Measurements from ENCODE around the gene GABBR2.

DNA sequence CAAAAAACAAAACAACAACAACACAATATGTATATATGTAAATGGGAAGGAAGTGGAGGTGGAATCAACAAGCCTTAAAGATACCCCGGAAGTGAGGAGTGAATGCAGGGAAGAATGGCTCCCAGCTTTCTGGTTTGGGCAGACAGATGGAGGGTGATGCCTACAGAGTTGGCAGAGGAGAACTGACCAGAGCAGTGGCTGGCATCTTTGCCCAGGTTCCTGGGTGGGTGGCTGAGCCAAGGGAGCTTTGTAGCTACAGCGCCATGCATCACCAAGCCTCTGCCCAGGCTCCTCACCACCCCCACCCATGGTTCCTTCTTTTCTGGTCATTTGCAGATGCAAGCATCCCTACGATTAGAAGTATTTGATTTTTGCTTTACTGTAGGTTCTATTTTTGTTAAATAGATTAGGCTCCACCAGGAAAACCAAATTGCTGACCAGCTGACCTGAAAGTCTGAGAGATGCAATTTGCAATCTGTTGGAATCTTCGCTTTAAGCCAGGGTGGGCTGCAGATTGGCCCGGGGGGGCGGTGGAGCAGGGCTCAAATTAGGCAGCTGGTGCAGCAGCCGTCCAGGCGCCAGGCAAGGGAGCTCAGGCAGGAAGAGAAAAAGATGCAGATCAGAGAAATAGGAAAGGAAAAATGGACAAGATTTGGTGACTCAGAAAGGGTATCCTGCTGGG lies 290.0 kb downstream of the GABBR2 start:
- TF ChIP-seq, protein P1, sequence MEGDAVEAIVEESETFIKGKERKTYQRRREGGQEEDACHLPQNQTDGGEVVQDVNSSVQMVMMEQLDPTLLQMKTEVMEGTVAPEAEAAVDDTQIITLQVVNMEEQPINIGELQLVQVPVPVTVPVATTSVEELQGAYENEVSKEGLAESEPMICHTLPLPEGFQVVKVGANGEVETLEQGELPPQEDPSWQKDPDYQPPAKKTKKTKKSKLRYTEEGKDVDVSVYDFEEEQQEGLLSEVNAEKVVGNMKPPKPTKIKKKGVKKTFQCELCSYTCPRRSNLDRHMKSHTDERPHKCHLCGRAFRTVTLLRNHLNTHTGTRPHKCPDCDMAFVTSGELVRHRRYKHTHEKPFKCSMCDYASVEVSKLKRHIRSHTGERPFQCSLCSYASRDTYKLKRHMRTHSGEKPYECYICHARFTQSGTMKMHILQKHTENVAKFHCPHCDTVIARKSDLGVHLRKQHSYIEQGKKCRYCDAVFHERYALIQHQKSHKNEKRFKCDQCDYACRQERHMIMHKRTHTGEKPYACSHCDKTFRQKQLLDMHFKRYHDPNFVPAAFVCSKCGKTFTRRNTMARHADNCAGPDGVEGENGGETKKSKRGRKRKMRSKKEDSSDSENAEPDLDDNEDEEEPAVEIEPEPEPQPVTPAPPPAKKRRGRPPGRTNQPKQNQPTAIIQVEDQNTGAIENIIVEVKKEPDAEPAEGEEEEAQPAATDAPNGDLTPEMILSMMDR (conservative IDR thresholded peaks at IDR 0.05 in 1 of 2, IDR thresholded peaks at IDR 0.05 in 1 of 2; ENCODE audit: extremely low read depth in 1 of 2, insufficient read depth in 1 of 2, low read depth in 1 of 2, low read length in 2 of 2), result no peak
- no peak for TF ChIP-seq EZH2 (IDR thresholded peaks at IDR 0.05; ENCODE audit: borderline replicate concordance, low read length)

Data from mammary epithelial cell (primary cell).